HCT116 (cell line): ENCODE results near the gene CFAP57. TPM values are rescaled to one million over a fixed set of nuclear protein-coding genes. Genes with fewer than 3 reads are reported as not detected.

Experiments used
- ATAC-seq: fragments of 200-7000 bp; cut with Tn5 transposase; 2 replicates; pipeline ENCODE4 v1.9.1; 2020; ENCODE audit warnings: mild to moderate bottlenecking, moderate library complexity
- BruUV-seq: library from RNA; stranded (reverse); fragments of 400-500 nt; replicated peaks from 2 replicates; lab custom pipeline; 2021; lab: Mats Ljungman, UMichigan
- CTCF ChIA-PET: fragments of 300-600 bp; sonication (Branson Sonifier 250); formaldehyde crosslinking; loops from one replicate; lab custom pipeline; 2021; ENCODE audit warnings: antibody characterized with exemption; lab: Charles Lee
- POLR2A ChIA-PET: fragments of 300-600, 350-600 bp; sonication (Branson Sonifier 250); formaldehyde crosslinking; loops from one replicate; lab custom pipeline; 2021; ENCODE audit warnings: antibody characterized with exemption; lab: Charles Lee
- RAD21 ChIA-PET, 2 experiments: fragments of 300-600 bp; sonication (Branson Sonifier 250); formaldehyde crosslinking; loops; one replicate each; lab custom pipeline; 2023; ENCODE audit warnings: low total read pairs in 2 of 2; ENCODE audit not compliant: uncharacterized antibody in 2 of 2, unreplicated experiment in 2 of 2, low non-redundant PET in 1 of 2; lab: Charles Lee
- DNase-seq: peaks from one replicate; pipeline ENCODE4 v3.0.0-alpha.2; 2010; ENCODE audit warnings: low read depth, low spot score
- H2AFZ ChIP-seq: fragments of 200-600 bp; shearing (Covaris generic), sonication (generic); 2 replicates; pipeline ENCODE4 v1.6.1; 2017; ENCODE audit warnings: low read depth, mixed run types, mixed read lengths, antibody characterized with exemption, low read length; ENCODE audit not compliant: poor library complexity, severe bottlenecking
- H3K27ac ChIP-seq: 2 replicates; pipeline ENCODE4 v1.5.1; 2012; ENCODE audit warnings: low read depth, low read length
- H3K27me3 ChIP-seq: fragments of 200-600 bp; sonication (generic); 2 replicates; pipeline ENCODE4 v1.6.1; 2016; ENCODE audit warnings: mixed run types, low read length, mixed read lengths; ENCODE audit not compliant: insufficient read depth
- H3K36me3 ChIP-seq, 2 experiments: fragments of 200-500 bp in 1 of 2; fragments of 200-600 bp in 1 of 2; sonication (Bioruptor generic) in 1 of 2; sonication (generic) in 1 of 2; 2 replicates each; pipeline versions ENCODE4 v1.5.1 to v1.6.1; 2014 to 2016; ENCODE audit warnings: low read length in 2 of 2, inconsistent platforms in 1 of 2, mixed read lengths in 1 of 2, mixed run types in 1 of 2; ENCODE audit not compliant: insufficient read depth in 2 of 2, control insufficient read depth in 1 of 2
- H3K4me1 ChIP-seq, 2 experiments: fragments of 200-600 bp in 1 of 2; sonication (generic) in 1 of 2; 2 replicates each; pipeline versions ENCODE4 v1.5.1 to v1.6.1; 2012 to 2017; ENCODE audit warnings: low read length in 2 of 2, inconsistent platforms in 1 of 2, mild to moderate bottlenecking in 1 of 2, mixed read lengths in 1 of 2, mixed run types in 1 of 2, moderate library complexity in 1 of 2; ENCODE audit not compliant: insufficient read depth in 2 of 2, control insufficient read depth in 1 of 2
- H3K4me2 ChIP-seq: fragments of 200-600 bp; sonication (generic); 2 replicates; pipeline ENCODE4 v1.6.1; 2017; ENCODE audit warnings: mixed run types, low read length, mixed read lengths
- H3K4me3 ChIP-seq, 2 experiments: fragments of 200-600 bp in 1 of 2; sonication (generic) in 1 of 2; replicated peaks in 1 of 2; 2 replicates each; pipeline ENCODE4 v1.5.1; 2011 to 2016; ENCODE audit warnings: low read length in 2 of 2, control low read depth in 1 of 2, low read depth in 1 of 2, mild to moderate bottlenecking in 1 of 2, mixed read lengths in 1 of 2, mixed run types in 1 of 2
- H3K79me2 ChIP-seq: fragments of 200-600 bp; sonication (generic); 2 replicates; pipeline ENCODE4 v1.6.1; 2017; ENCODE audit warnings: mild to moderate bottlenecking, mixed run types, low read length, moderate library complexity, mixed read lengths; ENCODE audit not compliant: insufficient read depth
- H3K9ac ChIP-seq: fragments of 200-600 bp; sonication (generic); 2 replicates; pipeline ENCODE4 v1.6.1; 2016; ENCODE audit warnings: low read length, mixed read lengths
- H3K9me2 ChIP-seq: fragments of 200-600 bp; sonication (generic), shearing (Covaris generic); 2 replicates; pipeline ENCODE4 v1.6.1; 2017; ENCODE audit warnings: mixed run types, mild to moderate bottlenecking, moderate library complexity; ENCODE audit not compliant: insufficient read depth
- H3K9me3 ChIP-seq, 2 experiments: fragments of 200-500 bp in 1 of 2; fragments of 200-600 bp in 1 of 2; sonication (Bioruptor generic) in 1 of 2; sonication (generic) in 1 of 2; 2 replicates each; pipeline ENCODE4 v1.6.1; 2014 to 2017; ENCODE audit warnings: low read length in 2 of 2, mixed read lengths in 2 of 2, inconsistent platforms in 1 of 2, low read depth in 1 of 2, mild to moderate bottlenecking in 1 of 2, mixed run types in 1 of 2, moderate library complexity in 1 of 2; ENCODE audit not compliant: control insufficient read depth in 1 of 2, insufficient read depth in 1 of 2
- H4K20me1 ChIP-seq: fragments of 200-600 bp; sonication (generic), shearing (Covaris generic); 2 replicates; pipeline ENCODE4 v1.6.1; 2017; ENCODE audit warnings: mixed run types, mild to moderate bottlenecking, moderate library complexity; ENCODE audit not compliant: insufficient read depth
- CBX3 ChIP-seq: IDR thresholded peaks from 2 replicates; pipeline ENCODE4 v1.6.1; 2012; ENCODE audit warnings: low read depth
- CTCF ChIP-seq, 3 experiments: fragments of 200-600 bp in 1 of 3; sonication (generic) in 1 of 3; IDR thresholded peaks in 2 of 3; conservative IDR thresholded peaks in 1 of 3; 2 replicates each; pipeline ENCODE4 v1.5.1; 2012 to 2017; ENCODE audit warnings: low read depth in 2 of 3, low read length in 2 of 3, antibody characterized with exemption in 1 of 3, borderline replicate concordance in 1 of 3, control low read depth in 1 of 3, mild to moderate bottlenecking in 1 of 3, mixed read lengths in 1 of 3, mixed run types in 1 of 3, moderate library complexity in 1 of 3; ENCODE audit not compliant: insufficient read depth in 1 of 3
- EGR1 ChIP-seq: IDR thresholded peaks from 2 replicates; pipeline ENCODE4 v1.6.1; 2012; ENCODE audit warnings: low read depth
- ELF1 ChIP-seq: IDR thresholded peaks from 2 replicates; pipeline ENCODE4 v1.6.1; 2012; ENCODE audit warnings: low read depth, borderline replicate concordance
- POLR2A ChIP-seq: IDR thresholded peaks from 2 replicates; pipeline ENCODE4 v1.7.0; 2011; ENCODE audit warnings: borderline replicate concordance; ENCODE audit not compliant: insufficient read depth, insufficient read length; ENCODE audit errors: extremely low read depth
- POLR2AphosphoS5 ChIP-seq: IDR thresholded peaks from 2 replicates; pipeline ENCODE4 v1.6.1; 2011; ENCODE audit warnings: mild to moderate bottlenecking, low read depth, low read length, moderate library complexity
- RAD21 ChIP-seq: IDR thresholded peaks from 2 replicates; pipeline ENCODE4 v1.6.1; 2012; ENCODE audit warnings: low read depth, mild to moderate bottlenecking
- REST ChIP-seq: IDR thresholded peaks from 2 replicates; pipeline ENCODE4 v1.6.1; 2012; ENCODE audit warnings: low read depth
- SP1 ChIP-seq: IDR thresholded peaks from 2 replicates; pipeline ENCODE4 v1.6.1; 2012; ENCODE audit warnings: low read depth
- intact Hi-C: fragments of 100-400 bp; cut with micrococcal nuclease; formaldehyde crosslinking; loops from 2 replicates; pipeline ENCODE4 v1.10.0; 2022
- total RNA-seq: library from RNA; stranded (reverse); gene quantifications from one replicate; pipeline ENCODE4 v1.2.1, GENCODE V29; 2021; ENCODE audit not compliant: unreplicated experiment

Gene CFAP57
- total RNA-seq, 1 experiment from 2014 or later = 0.49 TPM

- H3K27ac ChIP-seq = no peak overlapping the region
- H3K4me2 ChIP-seq = no peak overlapping the region
- H3K9me3 ChIP-seq = peaks cover 0 to 3% of the 10 kb centered on the region in 2 experiments; a peak in 1 of 4 replicates
- no peak overlapping the region for H3K4me3 ChIP-seq
- H2AFZ ChIP-seq = no peak overlapping the region
- H3K9ac ChIP-seq = no peak overlapping the region
- ATAC-seq (no peak), DNase-seq (no peak)
- H4K20me1 ChIP-seq = no peaks in the 10 kb centered on the region
- intact Hi-C loops = no loop called here
- no peaks in the 10 kb centered on the region for H3K36me3 ChIP-seq
- POLR2A ChIA-PET = no interaction called here
- CTCF ChIA-PET = no interaction called here
- no peaks in the 10 kb centered on the region for H3K27me3 ChIP-seq
- BruUV-seq = no TSS peak
- TF ChIP-seq REST = no peak
- no peak for TF ChIP-seq EGR1
- no peaks in the 10 kb centered on the region for H3K4me1 ChIP-seq
- H3K79me2 ChIP-seq = no peaks in the 10 kb centered on the region
- RAD21 ChIA-PET = no interaction called here
- no peaks in the 10 kb centered on the region for H3K9me2 ChIP-seq
Measured at GRCh38 chr1:43184388-43184787, 12.3 kb downstream of the CFAP57 start.

- H3K79me2 ChIP-seq = no peaks in the 10 kb centered on the region
- ChIA-PET CTCF (no interaction called here), RAD21 (no interaction called here), POLR2A (no interaction called here)
- H3K27ac ChIP-seq = no peak overlapping the region
- ATAC-seq = no peak
- peaks cover 0 to 3% of the 10 kb centered on the region in 2 experiments; a peak in 1 of 4 replicates for H3K9me3 ChIP-seq
- no peaks in the 10 kb centered on the region for H3K4me1 ChIP-seq
- TF ChIP-seq CTCF (IDR thresholded peaks at IDR 0.05 in 2 of 3, conservative IDR thresholded peaks at IDR 0.05 in 1 of 3; ENCODE audit: borderline replicate concordance in 1 of 3, insufficient read depth in 1 of 3, low read depth in 2 of 3, low read length in 2 of 3) = no peak
- TF ChIP-seq POLR2A = no peak
- no peak for TF ChIP-seq POLR2AphosphoS5
- no peak for TF ChIP-seq ELF1
- no peak for TF ChIP-seq CBX3
- TF ChIP-seq SP1 = no peak
- TF ChIP-seq RAD21 = no peak
- H3K9ac ChIP-seq = no peak overlapping the region
- no peak for DNase-seq
- H3K9me2 ChIP-seq = no peaks in the 10 kb centered on the region
- H2AFZ ChIP-seq = no peak overlapping the region
- no TSS peak for BruUV-seq
- H3K4me2 ChIP-seq = no peak overlapping the region
- no peak overlapping the region for H3K4me3 ChIP-seq
- H3K36me3 ChIP-seq = no peaks in the 10 kb centered on the region
- no peaks in the 10 kb centered on the region for H3K27me3 ChIP-seq
- intact Hi-C loops = no loop called here
- no peaks in the 10 kb centered on the region for H4K20me1 ChIP-seq
Measured at GRCh38 chr1:43184995-43185394, 12.9 kb downstream of the CFAP57 start.
